HFFc6 (cell line): ENCODE results near the gene NDUFAF3. TPM values are rescaled to one million over a fixed set of nuclear protein-coding genes. Genes with fewer than 3 reads are reported as not detected.

Source experiments
- DNase-seq: peaks from one replicate; pipeline ENCODE4 v3.0.0-alpha.2; 2018
- H3K27ac Mint-ChIP-seq: 2 replicates; pipeline ENCODE4 v1.8.0; 2020; ENCODE audit warnings: mild to moderate bottlenecking, mixed read lengths
- H3K27me3 Mint-ChIP-seq: 2 replicates; pipeline ENCODE4 v1.8.0; 2021; ENCODE audit warnings: mild to moderate bottlenecking, moderate library complexity, mixed read lengths; ENCODE audit not compliant: insufficient read depth
- H3K36me3 Mint-ChIP-seq: 2 replicates; pipeline ENCODE4 v1.8.0; 2021; ENCODE audit warnings: low read depth, mixed read lengths
- H3K4me1 Mint-ChIP-seq: 2 replicates; pipeline ENCODE4 v1.8.0; 2020; ENCODE audit warnings: low read depth, mixed read lengths
- H3K4me3 Mint-ChIP-seq: 2 replicates; pipeline ENCODE4 v1.8.0; 2020; ENCODE audit warnings: mild to moderate bottlenecking, moderate library complexity, mixed read lengths
- H3K9me3 Mint-ChIP-seq: 2 replicates; pipeline ENCODE4 v1.8.0; 2020; ENCODE audit warnings: mild to moderate bottlenecking, mixed read lengths
- CTCF ChIP-seq: fragments of 200-600 bp; sonication (generic); IDR thresholded peaks from 2 replicates; pipeline ENCODE4 v1.5.0; 2021; ENCODE audit warnings: antibody characterized with exemption, mild to moderate bottlenecking
- total RNA-seq, 6 experiments: library from RNA; stranded (reverse); fragmentation: NEBNext Ultra II Directional; extraction: Animal tissue kit (Norgen Biotek cat#: 25700); gene quantifications; 2 replicates in 1 of 6; 3 replicates in 5 of 6; pipeline ENCODE4 v1.2.3, GENCODE V29; 2021

The NDUFAF3 gene
- total RNA-seq, 6 experiments from 2014 or later = 129 to 164 (median 153) TPM

GRCh38 chr3:49021213-49021812, 608 bp upstream of the NDUFAF3 start:
- H3K27me3 Mint-ChIP-seq = peaks cover 8% of the 10 kb centered on the region
- DNase-seq = peak; percentile 97
- H3K36me3 Mint-ChIP-seq = peaks cover 35% of the 10 kb centered on the region
- no peak for TF ChIP-seq CTCF
- H3K27ac Mint-ChIP-seq = peak overlapping the region; percentile 95
- peak overlapping the region; percentile 94 for H3K4me3 Mint-ChIP-seq
- no peaks in the 10 kb centered on the region for H3K9me3 Mint-ChIP-seq
- peaks cover 49% of the 10 kb centered on the region for H3K4me1 Mint-ChIP-seq

GRCh38 chr3:49022688-49023171, 809 bp downstream of the NDUFAF3 start:
- peaks cover 48% of the 10 kb centered on the region for H3K36me3 Mint-ChIP-seq
- H3K27me3 Mint-ChIP-seq = peaks cover 10% of the 10 kb centered on the region
- no peak for TF ChIP-seq CTCF
- peak overlapping the region; percentile 94 for H3K4me3 Mint-ChIP-seq
- H3K4me1 Mint-ChIP-seq = peaks cover 54% of the 10 kb centered on the region
- no peak for DNase-seq
- H3K27ac Mint-ChIP-seq = peak overlapping the region; percentile 95
- H3K9me3 Mint-ChIP-seq = no peaks in the 10 kb centered on the region

- TF ChIP-seq CTCF = no peak
- Mint-ChIP-seq H3K27me3 (peaks cover 10% of the 10 kb centered on the region), H3K4me3 (peak overlapping the region; percentile 94), H3K27ac (peak overlapping the region; percentile 95), H3K36me3 (peaks cover 58% of the 10 kb centered on the region), H3K9me3 (no peaks in the 10 kb centered on the region), H3K4me1 (peaks cover 64% of the 10 kb centered on the region)
- DNase-seq = no peak
Measured at GRCh38 chr3:49023775-49024174, 1.9 kb downstream of the NDUFAF3 start.

GRCh38 chr3:49024449-49024848, 2.5 kb downstream of the NDUFAF3 start:
- H3K27ac Mint-ChIP-seq = no peak overlapping the region; the same call in 1 of the 2 replicates
- no peak for DNase-seq
- peaks cover 71% of the 10 kb centered on the region for H3K4me1 Mint-ChIP-seq
- H3K36me3 Mint-ChIP-seq = peaks cover 62% of the 10 kb centered on the region
- H3K4me3 Mint-ChIP-seq = no peak overlapping the region; the same call in 1 of the 2 replicates
- H3K27me3 Mint-ChIP-seq = peaks cover 15% of the 10 kb centered on the region
- H3K9me3 Mint-ChIP-seq = peaks cover 3% of the 10 kb centered on the region; the same call in 1 of the 2 replicates
- TF ChIP-seq CTCF = no peak

- DNase-seq = no peak
- TF ChIP-seq CTCF = no peak
- Mint-ChIP-seq H3K4me1 (peaks cover 68% of the 10 kb centered on the region), H3K27me3 (peaks cover 15% of the 10 kb centered on the region), H3K36me3 (peaks cover 64% of the 10 kb centered on the region), H3K9me3 (peaks cover 3% of the 10 kb centered on the region; the same call in 1 of the 2 replicates), H3K27ac (peak overlapping the region; percentile 61), H3K4me3 (no peak overlapping the region; the same call in 1 of the 2 replicates)
Measured at GRCh38 chr3:49025005-49025792, 3.3 kb downstream of the NDUFAF3 start.
